HG02970 (cell line): ENCODE measurements around the gene EHF.

Experiments used
- ATAC-seq: cut with Tn5 transposase; IDR thresholded peaks from one replicate; pipeline ENCODE4 v1.9.1; 2021; ENCODE audit warnings: mild to moderate bottlenecking, moderate library complexity, moderate number of reproducible peaks; ENCODE audit not compliant: unreplicated experiment, low FRiP score

Gene EHF

GRCh38 chr11:34601085-34601444, 19.8 kb upstream of the EHF start:
- ATAC-seq: no peak

- no peak for ATAC-seq
These were observed 19.3 kb upstream of the EHF start for GRCh38 chr11:34601609-34602008.

- ATAC-seq: no peak
These were observed 18.6 kb upstream of the EHF start for GRCh38 chr11:34602245-34602644.

- ATAC-seq: no peak
These were observed 17.5 kb upstream of the EHF start for GRCh38 chr11:34603129-34604001.

- ATAC-seq: no peak
These were observed 16.7 kb upstream of the EHF start for GRCh38 chr11:34604145-34604544.

GRCh38 chr11:34604911-34605310, 16.0 kb upstream of the EHF start:
- no peak for ATAC-seq

GRCh38 chr11:34605481-34606325, 15.2 kb upstream of the EHF start:
- no peak for ATAC-seq

GRCh38 chr11:34606326-34607120, 14.4 kb upstream of the EHF start:
- ATAC-seq: no peak

- no peak for ATAC-seq
These were observed 11.6 kb upstream of the EHF start for GRCh38 chr11:34609187-34609751.

GRCh38 chr11:34609850-34610249, 11.0 kb upstream of the EHF start:
- ATAC-seq: no peak

GRCh38 chr11:34610324-34611041, 10.4 kb upstream of the EHF start:
- no peak for ATAC-seq

GRCh38 chr11:34613015-34613414, 7.9 kb upstream of the EHF start:
- ATAC-seq: no peak

GRCh38 chr11:34613552-34614056, 7.3 kb upstream of the EHF start:
- no peak for ATAC-seq

GRCh38 chr11:34614344-34615104, 6.4 kb upstream of the EHF start:
- no peak for ATAC-seq

- ATAC-seq: no peak
These were observed 4.8 kb upstream of the EHF start for GRCh38 chr11:34616086-34616485.

GRCh38 chr11:34616830-34617504, 3.9 kb upstream of the EHF start:
- ATAC-seq: no peak

GRCh38 chr11:34618406-34618805, 2.5 kb upstream of the EHF start:
- no peak for ATAC-seq

- ATAC-seq: no peak
These were observed 1.8 kb upstream of the EHF start for GRCh38 chr11:34619062-34619516.
